Measurements from ENCODE around the gene ST3GAL4.
"Not testable (repeated sequence)": the region's sequence is repeated elsewhere in the genome, so short reads cannot be mapped to it uniquely, and the experiment has no call there.

The ST3GAL4 gene

DNA sequence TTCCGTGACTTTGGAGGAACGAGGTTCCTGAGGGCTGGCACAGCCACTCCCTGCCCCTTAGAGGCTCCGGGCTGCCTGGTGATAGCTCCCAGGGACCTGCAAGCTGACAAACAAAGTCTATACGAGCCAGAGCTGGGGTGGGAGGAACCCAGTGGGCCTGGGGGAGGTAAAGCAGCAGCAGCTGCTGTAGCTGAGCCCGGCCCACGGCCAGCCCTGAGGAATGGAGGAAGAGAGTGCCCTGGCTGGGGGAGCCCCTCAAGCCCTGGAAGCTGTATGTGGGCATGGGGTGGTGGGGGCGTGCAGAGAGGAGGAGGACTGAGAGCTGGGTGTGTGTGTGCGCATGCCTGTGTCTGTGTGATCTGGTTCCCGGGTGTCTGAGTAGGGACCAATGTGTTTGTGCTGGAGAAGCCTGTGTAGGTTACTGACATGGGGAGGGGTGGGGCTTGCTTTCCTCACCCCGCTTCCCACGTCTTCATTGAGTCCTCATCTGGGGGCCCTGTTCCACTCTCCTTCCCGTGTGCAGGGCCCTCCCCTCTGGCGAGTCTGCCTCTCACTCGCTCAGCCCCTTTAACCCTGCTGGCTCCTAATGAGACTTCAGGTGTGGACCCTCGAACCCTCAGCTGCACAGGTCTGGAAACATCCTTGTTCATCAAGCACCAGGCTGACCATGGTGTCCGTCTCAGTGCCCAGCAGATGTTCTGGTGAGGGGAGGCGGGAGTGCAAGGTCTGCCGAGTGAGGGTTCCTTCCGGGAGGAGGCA, 10.8 kb downstream of the ST3GAL4 start:
- ATAC-seq: no peak

GRCh38 chr11:126366823-126367654, 11.6 kb downstream of the ST3GAL4 start:
- ATAC-seq: not testable (repeated sequence)

DNA sequence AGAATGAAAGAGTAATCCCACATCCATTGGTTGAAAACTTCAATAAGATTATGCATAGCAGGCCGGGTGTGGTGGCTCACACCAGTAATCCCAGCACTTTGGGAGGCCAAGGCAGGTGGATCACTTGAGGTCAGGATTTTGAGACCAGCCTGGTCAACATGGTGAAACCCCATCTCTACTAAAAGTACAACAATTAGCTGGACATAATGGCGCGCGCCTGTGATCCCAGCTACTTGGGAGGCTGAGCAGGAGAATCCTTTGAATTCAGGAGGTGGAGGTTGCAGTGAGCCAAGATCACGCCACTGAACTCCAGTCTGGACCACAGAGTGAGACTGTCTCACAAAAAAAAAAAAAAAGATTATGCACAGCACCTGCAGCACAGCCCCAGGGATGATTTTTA, 12.3 kb downstream of the ST3GAL4 start:
- not testable (repeated sequence) for ATAC-seq

DNA sequence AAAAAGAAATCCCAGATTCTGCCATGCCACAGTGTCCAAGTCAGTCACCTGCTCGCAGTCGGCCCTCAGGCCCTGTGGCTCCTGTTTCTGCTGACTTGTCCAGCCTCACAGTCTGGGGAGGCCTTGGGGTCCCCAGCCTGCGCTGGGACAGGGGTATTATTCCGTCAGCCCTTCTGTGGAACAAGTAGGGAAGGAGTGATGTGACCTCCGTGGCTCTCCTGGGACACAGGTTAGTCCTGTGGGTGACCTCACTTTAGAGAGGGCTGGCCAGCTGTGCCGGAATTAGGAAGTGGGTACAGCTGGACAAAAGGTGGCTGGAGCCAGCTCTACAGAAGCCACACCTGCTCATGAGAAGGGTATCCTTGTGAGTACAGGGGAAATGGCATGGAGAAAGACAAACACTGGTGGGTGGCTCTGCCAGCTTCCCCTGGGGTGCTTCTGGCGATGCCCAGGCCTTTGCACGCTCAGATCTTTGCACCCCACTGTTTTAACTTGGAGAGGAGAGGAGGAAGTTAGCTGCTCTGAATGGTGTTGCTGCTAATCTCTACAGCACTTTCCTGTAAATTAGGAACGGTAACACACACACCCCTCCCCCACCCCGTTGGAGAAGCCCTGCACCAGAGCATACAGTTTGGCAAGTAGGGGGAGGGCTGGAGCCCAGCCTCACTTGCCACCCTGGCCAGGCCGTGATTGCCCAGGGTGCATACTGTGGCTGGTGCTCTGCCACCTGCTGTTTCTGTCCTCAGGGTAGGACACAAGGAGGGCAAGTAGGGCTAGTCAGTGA, 13.0 kb downstream of the ST3GAL4 start:
- not testable (repeated sequence) for ATAC-seq

GRCh38 chr11:126370016-126370415, 14.5 kb downstream of the ST3GAL4 start:
- ATAC-seq: no peak

- ATAC-seq: no peak
Observed at GRCh38 chr11:126371595-126371994, 16.1 kb downstream of the ST3GAL4 start.

- ATAC-seq: not testable (repeated sequence)
Observed at GRCh38 chr11:126373389-126374066, 18.0 kb downstream of the ST3GAL4 start.

GRCh38 chr11:126374562-126375300, 19.2 kb downstream of the ST3GAL4 start:
- not testable (repeated sequence) for ATAC-seq

DNA sequence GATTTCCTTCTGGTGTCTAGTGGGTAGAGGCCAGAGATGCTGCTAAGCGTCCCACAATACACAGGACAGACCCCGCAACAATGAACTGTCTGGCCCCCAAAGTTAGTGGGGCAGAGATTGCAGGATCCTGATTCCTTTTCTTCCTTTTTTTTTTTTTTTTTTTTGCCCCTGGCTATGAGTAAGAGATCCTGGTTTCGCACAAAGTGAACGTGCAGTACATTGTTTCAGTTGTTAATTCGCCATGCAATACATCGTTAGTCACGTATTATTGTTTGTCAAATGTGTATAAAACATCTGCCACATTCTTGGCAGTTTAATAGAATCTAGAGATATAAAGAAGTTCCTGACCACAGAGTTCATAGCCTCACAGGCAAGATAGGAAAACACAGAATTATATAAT, 20.2 kb downstream of the ST3GAL4 start:
- no peak for ATAC-seq

DNA sequence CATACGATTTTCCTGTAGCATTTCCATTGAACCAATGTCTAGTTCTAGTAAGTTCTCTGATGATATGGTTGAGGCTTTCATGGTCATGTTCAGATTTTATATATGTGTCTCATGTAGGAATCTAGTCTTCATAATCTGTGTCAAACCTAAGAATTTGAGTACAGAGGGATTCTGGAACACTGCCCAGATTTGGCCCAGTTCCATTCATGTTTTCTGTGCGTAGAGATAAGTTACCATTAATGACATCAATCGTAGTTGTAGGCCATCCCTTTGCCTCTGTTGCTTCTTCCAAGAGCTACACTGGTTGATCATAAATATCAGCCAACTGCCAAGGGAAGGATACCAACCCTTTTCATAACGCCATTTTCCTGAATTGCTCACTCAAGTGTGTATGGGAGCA, 23.3 kb downstream of the ST3GAL4 start:
- no peak for ATAC-seq

DNA sequence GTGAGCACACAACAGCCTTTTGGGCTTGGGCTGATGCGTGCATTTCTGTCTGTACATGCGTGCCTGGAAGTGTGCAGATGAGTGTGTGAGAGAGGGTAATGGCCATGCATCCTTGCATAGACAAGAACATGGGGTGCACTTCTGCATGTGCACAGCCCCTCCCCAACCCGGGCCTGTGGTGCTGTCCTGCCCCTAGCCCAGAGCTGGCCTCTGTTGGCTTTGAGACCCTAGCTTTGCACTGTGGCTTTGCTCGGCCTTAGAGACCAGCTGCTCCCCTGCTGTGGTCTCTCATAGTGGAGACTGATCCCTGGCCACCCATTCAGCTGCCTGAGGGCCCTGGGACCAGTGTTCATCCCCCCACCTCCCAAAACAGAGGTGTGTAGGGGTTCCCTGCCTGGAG, 25.4 kb downstream of the ST3GAL4 start:
- no peak for ATAC-seq

GRCh38 chr11:126381960-126382359, 26.5 kb downstream of the ST3GAL4 start:
- not testable (repeated sequence) for ATAC-seq

DNA sequence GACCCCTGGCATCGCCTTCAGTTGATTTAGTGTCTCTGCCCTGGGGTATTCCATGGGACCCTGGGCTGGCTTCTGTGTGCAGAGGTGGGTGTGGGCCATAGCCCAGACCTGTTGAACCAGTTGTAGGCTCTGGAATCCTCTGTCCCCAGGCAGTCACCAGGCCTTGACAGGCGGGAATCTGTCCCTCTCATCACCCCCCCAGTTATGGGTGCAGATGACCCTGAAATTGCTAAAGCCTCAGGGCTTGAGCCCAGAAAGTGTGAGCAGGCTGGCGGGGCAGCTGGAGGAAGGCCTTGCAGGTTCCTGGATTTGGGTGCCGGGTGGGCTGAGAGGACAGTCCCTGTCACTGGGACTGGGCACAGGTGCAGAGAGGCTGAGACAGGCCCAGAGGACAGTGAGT, 27.2 kb downstream of the ST3GAL4 start:
- ATAC-seq: not testable (repeated sequence)

GRCh38 chr11:126383339-126384335, 28.2 kb downstream of the ST3GAL4 start:
- ATAC-seq: no peak

DNA sequence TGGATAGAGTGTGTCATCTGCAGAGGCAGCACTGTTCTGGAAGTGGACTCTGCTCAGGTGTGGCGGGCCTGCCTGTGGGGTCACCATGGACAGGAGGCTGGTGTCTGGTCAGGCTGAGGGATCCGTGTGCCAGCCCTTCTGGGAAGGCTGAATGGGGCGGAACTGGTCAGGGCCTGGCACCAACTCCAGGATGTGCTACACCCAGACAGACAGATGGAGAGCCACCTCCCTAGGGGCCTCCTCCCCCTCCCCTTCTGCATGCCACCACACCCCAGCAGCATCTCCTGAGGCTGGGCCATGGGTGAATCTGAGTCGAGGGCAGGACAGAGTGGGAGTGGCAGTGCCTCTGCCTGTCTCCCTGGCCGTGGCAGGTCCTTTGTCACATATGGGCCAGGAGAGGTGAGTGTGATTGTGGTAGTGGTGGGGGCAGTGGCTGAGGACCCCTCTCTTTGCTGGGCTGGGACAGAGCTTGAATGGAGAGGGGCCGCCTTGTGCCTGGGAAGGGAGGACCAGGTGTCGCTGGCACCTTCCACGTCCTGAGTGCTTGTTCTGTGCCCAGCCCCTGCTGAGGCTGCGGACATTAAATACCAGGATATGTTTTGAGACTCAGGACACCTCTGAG, 29.1 kb downstream of the ST3GAL4 start:
- no peak for ATAC-seq

DNA sequence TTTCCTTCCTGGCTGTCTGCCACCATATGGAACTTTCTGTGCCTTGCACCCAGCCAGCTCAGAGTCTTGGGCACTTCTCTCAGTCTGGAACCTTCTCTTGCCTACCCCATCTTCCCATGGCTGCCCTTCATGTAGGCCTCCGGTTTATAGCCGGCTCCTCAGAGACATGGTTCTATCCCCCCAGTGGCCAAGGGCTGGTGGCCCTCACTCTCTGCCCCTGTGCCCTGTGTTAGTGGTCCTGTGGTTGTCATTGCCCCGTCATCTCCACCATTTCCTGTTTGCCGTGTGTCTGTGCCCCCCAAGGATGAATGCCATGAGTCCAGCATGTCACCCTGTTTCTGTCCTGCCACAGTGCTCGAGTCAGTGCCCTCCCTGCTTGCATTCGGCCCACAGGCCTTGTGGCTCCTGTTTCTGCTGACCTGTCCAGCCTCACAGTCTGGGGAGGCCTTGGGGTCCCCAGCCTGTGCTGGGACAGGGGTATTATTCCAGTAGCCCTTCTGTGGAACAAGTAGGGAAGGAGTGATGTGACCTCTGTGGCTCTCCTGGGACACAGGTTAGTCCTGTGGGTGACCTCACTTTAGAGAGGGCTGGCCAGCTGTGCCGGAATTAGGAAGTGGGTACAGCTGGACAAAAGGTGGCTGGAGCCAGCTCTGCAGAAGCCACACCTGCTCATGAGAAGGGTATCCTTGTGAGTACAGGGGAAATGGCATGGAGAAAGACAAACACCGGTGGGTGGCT, 30.7 kb downstream of the ST3GAL4 start:
- no peak for ATAC-seq

GRCh38 chr11:126386729-126387071, 31.2 kb downstream of the ST3GAL4 start:
- not testable (repeated sequence) for ATAC-seq

- no peak for ATAC-seq
Observed at GRCh38 chr11:126387857-126388256, 32.4 kb downstream of the ST3GAL4 start.

GRCh38 chr11:126390272-126390867, 34.9 kb downstream of the ST3GAL4 start:
- ATAC-seq: no peak
